HG02973 (cell line): ENCODE measurements around the gene HOXB1.
A peak's percentile ranks its signal among the peaks of the same experiment; 100 is the strongest.
"Not testable (repeated sequence)": the region's sequence is repeated elsewhere in the genome, so short reads cannot be mapped to it uniquely, and the experiment has no call there.

Source experiments
- ATAC-seq: cut with Tn5 transposase; IDR thresholded peaks from one replicate; pipeline ENCODE4 v1.9.1; 2021; ENCODE audit warnings: moderate library complexity; ENCODE audit not compliant: unreplicated experiment

Gene HOXB1

DNA sequence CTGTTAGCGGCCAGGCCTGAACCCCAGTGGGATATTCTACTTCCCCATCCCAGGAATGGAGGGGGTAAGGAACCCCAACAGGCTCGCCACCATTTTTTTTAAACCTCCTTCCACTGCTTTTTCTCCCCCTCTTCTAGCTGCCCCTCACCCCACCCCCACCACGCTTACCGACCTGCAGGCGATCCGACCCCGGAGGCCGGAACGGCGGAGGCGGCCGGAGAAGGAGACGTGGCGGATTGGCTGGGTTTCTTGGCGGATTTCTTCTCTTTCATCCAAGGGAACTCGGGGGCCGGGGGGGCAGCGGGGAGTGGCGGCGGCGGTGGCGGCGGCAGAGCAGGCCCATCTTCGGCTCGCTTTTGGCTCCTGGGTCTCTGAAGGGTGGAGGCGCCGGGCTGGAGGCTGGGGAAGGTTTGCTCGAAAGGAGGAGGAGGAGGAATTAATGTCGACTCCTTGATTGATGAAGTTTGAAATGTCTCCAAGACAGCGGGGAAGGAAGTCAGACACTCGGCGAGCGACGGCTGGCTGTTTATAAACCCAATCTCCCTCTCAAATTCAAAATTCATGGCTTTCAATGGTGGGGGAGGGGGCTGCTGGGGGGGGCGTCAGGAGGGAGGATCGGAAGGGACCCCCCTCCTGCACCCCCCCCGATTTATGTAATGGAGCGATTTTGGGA is 13.7 kb upstream of the HOXB1 start:
- ATAC-seq, result no peak

DNA sequence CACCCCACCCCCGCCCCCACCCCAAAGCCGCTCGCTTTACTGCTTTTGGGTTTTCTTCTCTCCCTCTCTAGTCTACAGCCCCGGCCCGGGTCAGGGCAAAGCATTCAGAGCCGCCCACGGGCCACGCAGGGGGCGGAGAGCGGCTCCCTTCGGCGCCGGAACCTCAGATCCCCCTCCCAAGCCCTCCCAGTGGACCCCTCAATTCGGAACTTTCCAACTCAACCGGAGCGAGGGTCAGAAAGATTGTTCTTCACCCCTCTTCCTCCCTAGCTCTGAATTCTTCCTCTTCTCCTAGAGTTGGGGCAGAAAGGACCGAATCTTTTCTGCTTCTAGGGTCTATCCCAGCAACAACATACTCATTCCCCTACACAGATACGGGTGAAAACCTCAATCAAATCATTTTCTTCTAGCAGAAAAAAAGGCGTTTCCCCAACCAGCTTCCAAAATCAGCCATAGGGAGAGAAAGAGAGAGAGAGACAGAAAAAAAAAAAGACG is 13.1 kb upstream of the HOXB1 start:
- ATAC-seq, result peak; percentile 14

DNA sequence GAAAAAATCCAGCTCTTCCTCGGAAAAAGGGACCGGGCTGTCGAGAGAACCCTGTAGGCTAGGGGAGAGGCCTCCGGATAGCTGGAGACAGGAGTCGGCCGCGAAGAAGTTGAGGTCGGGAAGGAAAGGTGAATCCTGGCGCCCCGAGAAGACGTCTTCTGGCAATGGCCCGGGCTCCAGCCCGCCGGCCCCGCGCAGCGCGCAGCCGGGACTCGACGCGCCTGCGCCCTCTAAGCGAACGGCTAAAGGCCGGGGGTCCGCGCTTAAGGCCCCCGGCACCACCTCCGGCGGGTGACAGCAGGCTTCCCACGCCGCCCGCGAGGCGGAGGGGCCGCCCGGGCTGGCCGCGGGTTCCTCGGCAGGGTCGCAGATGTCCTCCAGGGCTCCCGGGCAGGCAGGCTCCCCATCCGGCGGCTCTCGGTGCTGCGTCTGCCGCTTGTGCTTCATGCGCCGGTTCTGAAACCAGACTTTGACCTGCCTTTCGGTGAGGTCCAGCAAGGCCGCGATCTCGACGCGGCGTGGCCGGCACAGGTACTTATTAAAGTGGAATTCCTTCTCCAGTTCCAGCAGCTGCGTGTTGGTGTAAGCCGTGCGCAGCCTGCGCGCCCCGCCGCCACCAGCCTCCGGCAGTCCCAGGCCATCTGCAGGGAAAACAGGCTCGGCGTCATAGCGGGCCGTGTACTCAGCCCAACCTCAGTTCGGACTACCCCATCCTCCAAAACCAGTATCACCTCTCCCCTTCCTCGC is 12.5 kb upstream of the HOXB1 start:
- peak; percentile 49 for ATAC-seq

DNA sequence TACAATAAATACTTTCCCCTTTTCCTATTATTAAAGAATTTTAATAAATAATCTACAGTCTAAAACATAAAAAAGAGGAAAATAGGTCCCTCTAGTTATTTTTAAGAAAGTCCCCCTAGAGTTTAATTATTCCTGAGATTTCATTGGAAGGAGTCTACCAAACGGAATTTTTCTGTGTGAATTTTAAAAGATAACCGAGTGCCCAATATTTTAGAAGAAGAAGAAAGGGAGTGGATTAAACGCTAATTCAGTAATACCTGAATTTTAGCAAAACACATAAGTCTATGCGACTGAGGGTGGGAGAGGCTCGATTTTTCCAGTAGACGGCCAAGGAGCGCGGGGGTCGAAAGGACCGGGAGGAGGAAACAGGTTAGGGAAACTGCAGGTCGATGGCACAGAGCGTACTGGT is 11.9 kb upstream of the HOXB1 start:
- no peak for ATAC-seq

DNA sequence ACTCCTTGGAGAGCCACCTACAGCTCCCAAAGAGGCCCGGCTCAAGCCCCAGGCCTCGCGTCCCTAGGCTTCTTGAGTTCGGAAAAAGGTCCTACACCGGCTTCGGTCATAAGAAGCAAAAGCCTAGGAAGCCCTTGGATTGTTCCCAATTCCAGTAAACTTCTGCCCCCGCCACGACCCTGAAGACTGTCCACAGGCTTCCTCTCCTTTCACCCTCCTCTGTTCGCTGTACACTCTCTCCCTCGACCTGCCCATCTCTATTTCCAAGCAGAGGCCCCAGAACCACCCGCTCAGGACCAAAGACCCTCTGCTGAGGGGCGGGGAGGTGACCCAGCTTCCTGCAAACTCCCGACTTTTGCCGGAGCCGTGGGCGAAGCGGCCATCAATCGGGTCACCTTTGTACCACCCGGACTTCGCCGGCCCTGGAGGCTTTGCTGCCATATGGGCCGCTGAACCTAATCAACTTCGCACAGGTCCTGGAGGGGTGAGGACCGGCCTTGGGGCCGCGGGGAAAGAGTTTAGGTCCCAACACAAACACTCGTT is 11.4 kb upstream of the HOXB1 start:
- ATAC-seq, result no peak

DNA sequence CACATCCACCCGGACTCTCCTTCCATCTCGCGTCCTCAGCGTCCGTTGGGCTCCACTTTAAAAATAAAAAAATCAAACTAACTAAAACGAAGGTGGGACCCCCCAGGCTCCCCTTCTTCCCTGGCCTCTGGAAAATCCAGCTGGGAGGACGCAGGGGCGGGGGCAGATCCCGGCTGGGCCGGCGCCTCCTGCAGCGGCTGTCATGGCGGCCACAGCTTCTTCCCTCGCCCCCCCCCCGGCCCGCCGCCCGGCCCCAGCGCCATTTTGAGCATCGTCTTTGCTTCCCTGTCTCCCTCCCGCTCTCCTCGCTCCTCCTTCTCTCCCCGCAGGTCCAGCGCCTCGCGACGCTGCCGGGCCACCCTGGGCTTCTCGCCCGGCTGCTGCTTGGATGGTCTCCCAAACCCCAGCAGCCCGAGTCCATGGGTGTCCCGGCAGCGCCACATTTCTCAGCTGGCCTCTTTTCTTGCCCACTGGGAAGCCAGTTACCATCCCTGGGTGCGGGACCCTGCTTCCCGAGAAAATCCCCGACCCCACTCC is 10.8 kb upstream of the HOXB1 start:
- ATAC-seq, result no peak

DNA sequence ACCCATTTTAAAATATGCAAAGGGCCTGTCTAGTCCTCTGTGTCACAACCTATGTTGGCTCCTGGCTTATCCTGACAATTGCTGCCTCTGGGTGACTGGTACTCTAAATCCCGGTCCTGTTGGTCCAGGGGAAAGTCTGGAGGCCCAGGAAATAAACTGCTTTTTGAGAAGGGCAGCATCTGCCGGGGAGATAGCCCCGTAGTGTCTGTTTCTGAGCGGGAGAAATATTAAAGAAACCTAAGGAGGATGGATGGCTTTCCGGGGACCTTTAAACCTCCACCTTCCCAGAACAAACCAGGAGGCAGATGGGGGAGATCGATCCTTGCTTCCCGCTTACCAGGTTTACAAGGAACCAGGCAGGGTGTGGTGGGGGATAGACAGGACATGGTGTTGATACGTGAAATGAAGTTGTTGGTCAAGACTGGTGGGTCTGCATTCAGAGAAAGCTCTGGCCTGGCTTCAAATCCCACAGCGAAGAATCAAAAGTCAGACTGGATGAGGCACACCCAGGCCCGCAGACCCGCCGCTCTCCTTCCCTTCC is 10.3 kb upstream of the HOXB1 start:
- ATAC-seq, result no peak

DNA sequence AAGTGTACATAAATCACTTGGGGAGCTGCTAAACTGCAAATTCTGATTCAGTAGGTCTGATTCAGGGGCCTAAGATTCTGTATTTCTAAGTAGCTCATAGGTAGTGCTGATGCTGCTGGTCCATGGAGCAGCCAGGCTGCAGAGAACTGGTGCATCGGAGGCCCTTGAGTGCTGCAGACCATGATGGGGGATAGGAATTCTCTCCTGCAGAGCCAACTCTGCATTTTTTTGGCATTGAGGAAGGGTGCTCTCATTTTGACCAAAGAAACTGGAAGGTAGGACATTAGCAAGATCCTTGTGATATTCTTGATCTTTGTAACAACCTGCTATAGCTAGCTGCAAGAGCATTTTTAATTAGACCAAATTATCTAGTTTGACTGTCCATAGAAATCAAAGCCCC is 9.4 kb upstream of the HOXB1 start:
- ATAC-seq, result no peak

DNA sequence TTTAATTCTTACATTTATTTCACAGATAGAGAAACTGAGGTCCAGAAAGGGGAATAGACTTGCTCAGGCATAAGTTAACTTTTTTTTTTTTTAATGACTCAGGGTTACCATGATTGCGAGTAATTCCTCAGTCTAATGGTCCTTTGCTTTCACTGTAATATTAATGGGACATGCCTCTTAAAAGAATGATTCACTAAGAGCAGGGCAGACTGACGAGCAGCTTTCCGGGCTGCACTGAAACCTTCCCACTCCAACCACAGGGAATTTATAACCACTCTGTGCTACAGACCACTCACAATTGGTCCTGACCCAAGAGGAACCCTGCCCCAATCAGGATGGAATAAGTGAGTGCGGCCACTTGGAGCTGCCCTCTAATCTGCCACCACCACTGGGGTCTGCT is 8.4 kb upstream of the HOXB1 start:
- no peak for ATAC-seq

DNA sequence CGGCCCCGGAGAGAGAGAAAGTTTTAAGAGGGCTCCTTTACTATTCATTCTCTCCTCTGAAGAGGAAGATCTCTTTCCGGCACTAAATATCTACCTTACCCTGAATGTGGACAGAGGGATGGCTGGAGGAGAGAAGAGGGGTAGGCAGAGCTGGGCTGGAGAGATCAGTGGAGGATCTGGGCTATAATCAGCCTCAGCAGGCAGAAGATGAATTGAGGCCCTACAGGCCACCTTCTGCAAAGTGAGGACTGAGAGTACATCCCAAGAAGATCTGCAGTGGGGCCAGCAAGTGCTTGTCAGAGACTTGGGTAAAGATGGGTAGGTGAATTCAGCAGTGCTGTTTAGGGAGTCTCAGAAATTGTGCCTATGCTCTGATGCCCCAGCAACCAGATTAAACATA is 6.5 kb upstream of the HOXB1 start:
- ATAC-seq, result no peak

DNA sequence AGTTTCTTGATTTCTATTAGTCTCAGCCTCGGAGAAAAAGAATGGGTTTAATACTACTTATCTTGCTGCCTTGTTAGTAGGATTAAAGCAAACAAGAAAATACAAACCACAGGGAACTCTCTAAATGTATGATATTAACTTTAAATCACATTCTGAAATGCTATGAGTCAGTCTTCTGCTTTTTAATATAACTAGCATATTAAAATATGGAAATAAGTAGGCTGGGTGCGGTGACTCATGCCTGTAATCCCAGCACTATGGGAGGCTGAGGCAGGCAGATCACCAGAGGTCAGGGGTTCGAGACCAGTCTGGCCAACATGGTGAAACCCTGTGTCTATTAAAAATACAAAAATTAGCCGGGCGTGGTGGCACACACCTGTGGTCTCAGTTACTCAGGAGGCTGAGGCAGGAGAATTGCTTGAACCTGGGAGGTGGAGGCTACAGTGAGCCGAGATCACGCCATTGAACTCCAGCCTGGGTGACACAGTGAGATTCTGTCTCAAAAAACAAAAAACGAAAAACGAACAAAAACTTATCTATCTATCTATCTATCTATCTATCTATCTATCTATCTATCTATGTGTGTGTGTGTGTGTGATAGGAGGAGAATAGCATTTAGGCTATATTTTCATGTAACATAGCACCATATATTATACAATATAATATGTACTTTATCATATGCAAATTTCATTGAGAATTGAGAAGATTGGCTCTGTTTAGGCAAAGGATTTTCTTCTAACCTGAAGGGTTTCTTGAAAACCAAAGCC is 5.2 kb upstream of the HOXB1 start:
- ATAC-seq, result not testable (repeated sequence)

DNA sequence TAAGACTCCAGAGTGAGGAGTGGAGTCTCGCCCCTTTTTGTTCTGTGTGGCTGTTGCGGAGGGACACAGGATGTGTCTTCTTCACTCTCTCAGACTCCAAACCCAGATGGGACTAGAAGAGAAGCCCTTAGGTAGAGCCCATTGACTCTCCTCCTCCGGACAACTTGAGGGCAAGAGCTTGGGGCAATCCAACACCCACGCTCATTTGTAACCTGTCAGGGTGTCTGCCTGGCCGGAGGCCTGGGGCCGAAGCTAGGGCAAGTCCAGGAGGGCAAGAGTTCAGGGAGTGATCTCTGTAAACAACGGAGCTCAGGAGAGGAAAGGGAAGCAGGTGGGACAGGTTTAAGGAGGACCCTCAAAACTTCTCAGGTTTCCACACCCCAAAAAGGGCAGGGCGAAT is 1.4 kb upstream of the HOXB1 start:
- ATAC-seq, result no peak

DNA sequence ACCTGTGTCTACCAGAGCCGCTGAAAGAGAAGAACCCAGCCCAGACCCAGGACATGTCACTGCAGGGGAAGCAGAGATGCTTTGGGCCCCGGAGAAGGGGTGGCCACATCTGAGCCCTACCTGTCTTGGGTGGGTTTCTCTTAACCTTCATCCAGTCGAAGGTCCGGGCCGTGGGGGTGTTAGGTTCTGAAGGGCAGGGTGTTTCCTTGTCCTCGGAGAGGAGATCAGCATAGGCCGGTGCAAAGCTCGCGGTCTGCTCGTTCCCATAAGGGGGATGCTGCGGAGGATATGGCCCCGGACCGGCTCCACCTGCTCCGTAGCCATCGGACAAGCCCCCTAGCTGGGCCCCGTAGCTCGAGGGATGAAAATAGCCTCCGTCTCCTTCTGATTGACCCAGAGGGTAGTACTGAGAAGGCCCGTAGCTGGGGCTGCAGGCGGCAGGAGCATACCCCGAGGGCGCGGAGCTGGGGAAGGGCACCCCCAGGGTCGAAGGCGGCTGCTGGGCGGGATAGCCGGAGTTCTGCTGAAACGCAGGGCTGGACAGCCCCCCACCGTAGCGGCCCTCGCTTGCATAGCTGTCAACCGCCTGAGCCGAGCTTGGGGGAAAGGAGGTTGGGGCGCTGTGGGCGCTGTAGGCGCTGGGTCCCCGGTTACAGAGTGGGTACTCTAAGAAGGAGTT is 464 bp downstream of the HOXB1 start:
- no peak for ATAC-seq

DNA sequence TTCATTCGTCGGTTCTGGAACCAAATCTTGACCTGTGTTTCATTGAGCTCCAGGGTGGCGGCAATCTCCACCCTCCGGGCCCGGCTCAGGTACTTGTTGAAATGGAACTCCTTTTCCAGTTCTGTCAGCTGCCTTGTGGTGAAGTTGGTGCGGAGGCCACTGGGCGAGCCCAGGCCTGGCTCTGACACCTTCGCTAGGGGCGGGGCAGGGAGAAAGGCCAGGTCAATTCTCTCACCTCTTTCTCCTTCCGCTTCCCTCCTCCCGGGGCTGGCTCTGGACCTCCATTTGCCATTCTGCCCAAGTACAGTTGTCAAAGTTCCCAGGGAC is 1.2 kb downstream of the HOXB1 start:
- ATAC-seq, result no peak

DNA sequence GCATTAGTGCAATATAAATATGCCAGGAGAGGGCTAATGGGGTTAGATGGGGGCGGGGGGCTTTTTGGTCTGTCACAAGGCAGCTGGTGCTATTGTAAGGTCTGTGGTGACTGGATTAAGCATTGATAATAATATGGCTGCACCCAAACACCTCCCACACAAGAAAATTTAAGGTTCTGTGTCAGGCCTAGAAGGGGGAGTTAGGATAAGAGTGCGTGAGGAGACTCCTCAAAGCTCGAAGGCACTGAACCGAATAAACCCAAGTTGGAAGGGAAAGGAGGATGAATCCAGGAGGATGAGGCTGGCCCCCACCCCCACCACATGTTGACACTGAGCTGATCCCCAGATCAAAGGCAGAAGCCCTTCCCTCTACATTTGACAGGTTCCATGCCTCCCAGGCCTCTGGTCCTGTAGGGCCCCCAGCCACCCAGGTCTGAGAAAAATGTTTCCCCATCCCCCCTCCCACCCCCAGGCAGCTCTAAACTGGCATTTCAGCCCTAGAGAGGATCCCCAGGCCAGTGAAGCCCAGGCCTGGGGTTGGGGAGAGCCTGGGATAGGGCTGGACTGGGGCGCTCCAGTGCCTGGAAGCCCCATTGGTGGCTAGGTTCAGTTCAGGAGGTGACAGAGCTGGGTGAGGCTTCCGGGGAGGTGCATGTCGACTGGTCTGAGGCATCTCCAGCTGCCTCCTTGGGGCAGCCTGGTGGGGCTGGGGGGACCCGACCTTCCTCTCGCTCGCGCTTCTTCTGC is 1.7 kb downstream of the HOXB1 start:
- ATAC-seq, result no peak

DNA sequence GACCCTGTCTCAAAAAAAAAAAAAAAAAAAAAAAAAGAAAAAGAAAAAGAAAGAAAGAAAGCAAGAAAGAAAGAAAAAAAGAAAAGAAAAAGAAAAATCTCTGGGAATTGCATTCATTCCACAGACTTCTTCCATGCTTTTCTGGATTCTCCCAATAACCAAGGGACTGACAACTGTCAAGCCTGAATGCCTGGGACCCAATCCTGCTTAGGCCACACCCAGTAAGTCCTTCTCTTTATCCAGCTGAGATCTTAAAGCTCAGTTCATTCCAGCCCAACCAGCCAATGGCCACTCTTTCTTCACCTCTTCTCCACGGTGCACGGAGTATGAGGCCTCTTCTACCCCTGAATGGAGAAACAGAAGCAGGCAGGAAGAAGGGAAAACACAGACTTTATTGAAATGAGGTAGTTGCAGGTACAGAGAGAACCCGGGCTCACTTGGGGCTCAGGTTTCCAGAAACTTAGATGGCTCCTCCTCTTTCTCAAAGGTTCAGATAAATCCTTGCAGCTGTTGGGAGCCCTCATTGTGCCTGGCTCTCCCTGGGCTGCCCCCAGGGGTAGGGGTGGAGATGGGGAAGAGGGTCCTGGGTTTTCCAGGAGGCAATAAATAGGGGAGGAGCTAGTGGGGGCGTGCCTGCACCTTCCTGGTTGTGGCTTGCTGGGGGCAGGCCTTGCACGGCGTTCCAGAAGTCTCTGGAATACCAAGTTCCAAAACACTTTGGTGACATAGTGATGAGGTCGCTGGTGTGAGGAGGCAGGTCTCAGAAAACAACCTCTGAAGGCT is 2.5 kb downstream of the HOXB1 start:
- no peak for ATAC-seq

DNA sequence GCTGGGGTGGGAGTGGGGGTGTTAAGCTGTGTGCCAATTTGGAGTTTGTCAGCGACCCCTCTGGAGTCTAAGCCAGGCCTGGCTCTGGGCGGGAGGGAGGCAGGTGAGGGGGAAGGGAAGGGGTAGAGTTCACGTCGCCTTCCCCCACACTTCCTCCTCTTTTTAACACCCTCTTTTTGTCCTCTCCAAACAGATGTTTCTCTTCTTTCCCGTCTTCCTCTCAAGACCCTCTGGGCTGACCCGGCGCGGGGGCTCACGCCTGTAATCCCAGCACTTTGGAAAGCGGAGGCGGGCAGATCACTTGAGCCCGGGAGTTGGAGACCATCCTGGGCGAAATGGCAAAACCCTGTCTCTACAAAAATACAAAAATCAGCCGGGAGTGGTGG is 3.3 kb downstream of the HOXB1 start:
- no peak for ATAC-seq

DNA sequence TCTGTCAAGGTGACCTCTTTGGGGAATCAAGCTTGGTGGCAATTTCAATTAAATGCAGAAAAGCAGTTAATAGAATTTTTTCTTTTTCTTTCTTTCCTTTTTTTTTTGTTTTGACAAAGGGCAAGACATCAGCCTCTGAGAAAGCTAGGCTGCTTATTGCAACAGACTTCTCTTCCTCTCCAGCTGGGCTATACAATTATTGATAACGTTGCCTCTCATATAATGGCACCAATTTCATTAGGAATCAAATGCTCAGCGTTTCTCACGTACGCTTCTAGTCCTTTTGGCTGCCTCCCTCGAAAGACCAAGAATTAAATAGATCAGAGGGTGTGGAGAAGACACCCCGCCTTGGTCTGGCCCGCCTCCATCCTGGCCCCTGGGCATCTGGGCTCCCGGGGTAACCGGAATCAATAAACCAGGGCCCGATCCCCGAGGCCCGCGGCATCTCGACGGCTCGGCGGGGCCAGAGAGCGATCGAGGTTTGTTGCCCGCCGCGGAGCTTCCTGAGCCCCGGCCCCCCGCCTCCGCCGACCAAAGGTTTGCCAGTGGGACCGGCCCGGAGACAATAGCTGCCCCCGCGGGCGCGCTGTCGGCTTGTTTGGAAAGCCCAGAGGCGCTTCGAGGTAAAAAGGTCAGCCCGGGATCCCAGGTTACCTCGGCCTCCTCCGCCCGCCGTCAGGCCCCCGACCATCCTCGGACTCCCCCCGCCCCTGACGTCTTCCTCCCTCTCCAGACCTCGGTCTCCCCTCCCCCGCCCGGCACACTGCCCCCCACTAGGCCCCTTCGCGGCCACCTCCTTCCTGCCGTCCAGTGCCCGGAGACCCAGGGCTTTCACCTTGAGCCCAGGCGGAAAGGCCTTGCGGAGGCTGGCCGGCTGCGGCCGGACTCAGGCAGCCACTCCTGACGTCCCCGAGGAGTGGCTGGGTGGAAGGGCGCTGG is 3.9 kb downstream of the HOXB1 start:
- no peak for ATAC-seq
